Vagina (tissue), 2 donors: ENCODE measurements around the gene ATF6B.

ENCODE experiments used
- CTCF ChIP-seq, 3 experiments: fragments of 450-650 bp in 2 of 3; fragments of 200-600 bp in 1 of 3; sonication (generic) in 1 of 3; IDR thresholded peaks; one replicate each; pipeline ENCODE4 v1.5.1; 2017 to 2019; ENCODE audit warnings: antibody characterized with exemption in 3 of 3, mild to moderate bottlenecking in 2 of 3, moderate library complexity in 2 of 3
- POLR2AphosphoS5 ChIP-seq, 2 donors: sonication (generic); formaldehyde crosslinking; IDR thresholded peaks; one replicate each; pipeline ENCODE4 v1.9.0; 2017; ENCODE audit warnings: antibody characterized with exemption in 2 of 2, mild to moderate bottlenecking in 2 of 2, low read depth in 1 of 2; ENCODE audit not compliant: insufficient read depth in 1 of 2

- TF ChIP-seq POLR2AphosphoS5 (IDR thresholded peaks at IDR 0.05; ENCODE audit: insufficient read depth in 1 of 2, low read depth in 1 of 2) (peak in 1 of 2 donors; percentile 42), CTCF (IDR thresholded peaks at IDR 0.05) (no peak)
Measured at GRCh38 chr6:32112431-32112980, 15.5 kb downstream of the ATF6B start.
